HepG2 (cell line): ENCODE results near the gene NINL. TPM values are rescaled to one million over a fixed set of nuclear protein-coding genes. Genes with fewer than 3 reads are reported as not detected.

Experiments
- GABPA ChIP-seq, 2 experiments: IDR thresholded peaks; 2 replicates each; pipeline ENCODE4 v1.6.1; 2011 to 2016; ENCODE audit warnings: low read depth in 2 of 2, low read length in 1 of 2, missing biosample characterization in 1 of 2, missing genetic modification characterization in 1 of 2
- IRX3 ChIP-seq: sonication (generic); formaldehyde crosslinking; IDR thresholded peaks from 2 replicates; pipeline ENCODE4 v1.8.1; 2023; ENCODE audit warnings: mild to moderate bottlenecking, low read depth, missing genetic modification reagents, borderline replicate concordance
- MTF2 ChIP-seq: sonication (generic); formaldehyde crosslinking; IDR thresholded peaks from 2 replicates; pipeline ENCODE4 v1.5.0; 2020; ENCODE audit warnings: missing genetic modification reagents, borderline replicate concordance
- NR2C2 ChIP-seq: sonication (generic); formaldehyde crosslinking; IDR thresholded peaks from 2 replicates; pipeline ENCODE4 v1.4.0; 2020; ENCODE audit warnings: missing genetic modification reagents, mild to moderate bottlenecking, moderate library complexity, borderline replicate concordance
- NR3C1 ChIP-seq: sonication (generic); formaldehyde crosslinking; IDR thresholded peaks from 2 replicates; pipeline ENCODE4 v1.4.0; 2020; ENCODE audit warnings: missing genetic modification reagents
- ONECUT2 ChIP-seq: sonication (generic); formaldehyde crosslinking; IDR thresholded peaks from 2 replicates; pipeline ENCODE4 v1.4.0; 2020; ENCODE audit warnings: missing genetic modification reagents
- YEATS4 ChIP-seq: sonication (generic); formaldehyde crosslinking; IDR thresholded peaks from 2 replicates; pipeline ENCODE4 v1.4.0; 2020; ENCODE audit warnings: missing genetic modification reagents, borderline replicate concordance
- ZBTB21 ChIP-seq: sonication (generic); formaldehyde crosslinking; IDR thresholded peaks from 2 replicates; pipeline ENCODE4 v1.4.0; 2020; ENCODE audit warnings: missing genetic modification reagents
- ZNF17 ChIP-seq: sonication (generic); formaldehyde crosslinking; IDR thresholded peaks from 2 replicates; pipeline ENCODE4 v1.5.0; 2020; ENCODE audit warnings: mild to moderate bottlenecking, missing genetic modification reagents
- ZNF616 ChIP-seq: sonication (generic); formaldehyde crosslinking; IDR thresholded peaks from 2 replicates; pipeline ENCODE4 v1.5.0; 2020; ENCODE audit warnings: low read depth, mild to moderate bottlenecking, missing genetic modification reagents
- ZNF761 ChIP-seq: sonication (generic); formaldehyde crosslinking; conservative IDR thresholded peaks from 2 replicates; pipeline ENCODE4 v1.4.0; 2020; ENCODE audit warnings: mild to moderate bottlenecking, missing genetic modification reagents
- polyA plus RNA-seq, 8 experiments: library from polyadenylated mRNA; depleted of rRNA in 3 of 8; stranded (reverse) in 7 of 8; unstranded in 1 of 8; fragments of >200 nt; fragmentation: Illumina TruSeq in 4 of 8; extraction: Trizol in 4 of 8; gene quantifications; 2 replicates each; pipeline versions ENCODE4 v1.2.1 to v1.2.3, GENCODE V29; 2011 to 2016; ENCODE audit warnings: low read depth in 4 of 8, missing spikeins in 1 of 8, mixed read lengths in 1 of 8; ENCODE audit not compliant: insufficient read depth in 1 of 8
- total RNA-seq, 5 experiments: library from RNA; depleted of rRNA; stranded (reverse); fragments of >200 nt; fragmentation: Illumina TruSeq; extraction: Trizol; gene quantifications; 2 replicates each; pipeline ENCODE4 v1.2.3, GENCODE V29; 2016; ENCODE audit warnings: low read depth in 1 of 5
- TF ChIP-seq, protein P1 (sequence below): IDR thresholded peaks from 2 replicates; pipeline ENCODE4 v1.6.1; 2016; ENCODE audit warnings: low read depth, borderline replicate concordance
- TF ChIP-seq, protein P2 (sequence below): sonication (generic); formaldehyde crosslinking; conservative IDR thresholded peaks from 2 replicates; pipeline ENCODE4 v1.4.0; 2020; ENCODE audit warnings: missing genetic modification reagents
- TF ChIP-seq, protein P3 (sequence below): sonication (generic); formaldehyde crosslinking; IDR thresholded peaks from 2 replicates; pipeline ENCODE4 v1.8.1; 2022; ENCODE audit warnings: low read depth, mild to moderate bottlenecking, missing genetic modification reagents
- TF ChIP-seq, protein P4 (sequence below): sonication (generic); formaldehyde crosslinking; conservative IDR thresholded peaks from 2 replicates; pipeline ENCODE4 v1.8.1; 2023; ENCODE audit warnings: missing genetic modification reagents
- TF ChIP-seq, protein P5 (sequence below): IDR thresholded peaks from 2 replicates; pipeline ENCODE4 v1.6.1; 2016; ENCODE audit warnings: missing compliant biosample characterization, missing genetic modification reagents, borderline replicate concordance
- TF ChIP-seq, protein P6 (sequence below): sonication (generic); formaldehyde crosslinking; IDR thresholded peaks from 2 replicates; pipeline ENCODE4 v1.4.0; 2020; ENCODE audit warnings: missing genetic modification reagents, low read depth, mild to moderate bottlenecking, borderline replicate concordance
- TF ChIP-seq, protein P7 (sequence below), 2 experiments: sonication (generic) in 1 of 2; formaldehyde crosslinking in 1 of 2; IDR thresholded peaks; 2 replicates each; pipeline versions ENCODE4 v1.5.1 to v1.6.1; 2011 to 2020; ENCODE audit warnings: borderline replicate concordance in 1 of 2, low read depth in 1 of 2, low read length in 1 of 2, mild to moderate bottlenecking in 1 of 2, missing genetic modification reagents in 1 of 2, moderate library complexity in 1 of 2

The NINL gene
- total and polyA plus RNA-seq, 2 of the 13 experiments (the other 11 are each of a cell fraction or from before 2014, with no cell fraction given): 32.3 to 34.3 TPM

DNA sequence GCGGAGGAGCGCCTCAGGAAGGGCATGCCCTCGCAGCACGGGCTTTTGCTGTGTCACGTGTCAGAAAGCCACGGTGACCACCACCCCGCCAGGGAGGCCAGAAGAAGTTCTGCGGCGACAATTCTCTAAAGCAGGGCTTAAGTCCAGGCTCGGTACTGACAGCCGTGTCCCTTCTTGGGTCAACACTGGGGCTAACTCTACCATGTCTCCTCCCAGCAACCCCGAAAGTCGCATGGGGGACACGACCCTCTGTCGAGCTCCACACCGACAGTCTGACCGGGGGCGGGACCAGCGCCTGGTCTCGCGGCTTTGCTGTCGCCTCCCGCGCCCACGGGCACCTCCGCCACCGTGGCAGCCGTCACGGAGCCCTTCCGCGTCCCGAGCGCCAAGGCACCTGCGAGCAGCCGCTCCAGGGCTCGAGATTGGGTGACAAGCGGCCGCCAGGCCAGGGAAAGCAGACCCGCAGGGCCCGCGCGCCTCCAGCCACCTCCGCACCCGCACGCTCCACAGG lies 37.9 kb upstream of the NINL start (continued):
- TF ChIP-seq ZNF17 (no peak), ZBTB21 (CRISPR knock-in tag) (no peak), NR3C1 (CRISPR knock-in tag) (0 out of 2 replicates have a peak, but pooled peaks have one; percentile 40), YEATS4 (CRISPR knock-in tag) (0 out of 2 replicates have a peak, but pooled peaks have one; percentile 10), MTF2 (no peak), ONECUT2 (CRISPR knock-in tag) (no peak), ZNF761 (CRISPR knock-in tag) (no peak), ZNF616 (no peak), GABPA (IDR thresholded peaks at IDR 0.05; ENCODE audit: low read depth, low read length) (no peak), GABPA (CRISPR knock-in tag; IDR thresholded peaks at IDR 0.05; ENCODE audit: low read depth) (no peak), IRX3 (CRISPR knock-in tag) (peak; percentile 83; the same call in 1 of the 2 replicates), NR2C2 (CRISPR knock-in tag) (no peak; the same call in 1 of the 2 replicates)
- TF ChIP-seq, protein P1, sequence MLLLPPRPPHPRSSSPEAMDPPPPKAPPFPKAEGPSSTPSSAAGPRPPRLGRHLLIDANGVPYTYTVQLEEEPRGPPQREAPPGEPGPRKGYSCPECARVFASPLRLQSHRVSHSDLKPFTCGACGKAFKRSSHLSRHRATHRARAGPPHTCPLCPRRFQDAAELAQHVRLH (CRISPR knock-in tag): no peak
- TF ChIP-seq, protein P2, sequence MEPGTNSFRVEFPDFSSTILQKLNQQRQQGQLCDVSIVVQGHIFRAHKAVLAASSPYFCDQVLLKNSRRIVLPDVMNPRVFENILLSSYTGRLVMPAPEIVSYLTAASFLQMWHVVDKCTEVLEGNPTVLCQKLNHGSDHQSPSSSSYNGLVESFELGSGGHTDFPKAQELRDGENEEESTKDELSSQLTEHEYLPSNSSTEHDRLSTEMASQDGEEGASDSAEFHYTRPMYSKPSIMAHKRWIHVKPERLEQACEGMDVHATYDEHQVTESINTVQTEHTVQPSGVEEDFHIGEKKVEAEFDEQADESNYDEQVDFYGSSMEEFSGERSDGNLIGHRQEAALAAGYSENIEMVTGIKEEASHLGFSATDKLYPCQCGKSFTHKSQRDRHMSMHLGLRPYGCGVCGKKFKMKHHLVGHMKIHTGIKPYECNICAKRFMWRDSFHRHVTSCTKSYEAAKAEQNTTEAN (CRISPR knock-in tag): no peak
- TF ChIP-seq, protein P3, sequence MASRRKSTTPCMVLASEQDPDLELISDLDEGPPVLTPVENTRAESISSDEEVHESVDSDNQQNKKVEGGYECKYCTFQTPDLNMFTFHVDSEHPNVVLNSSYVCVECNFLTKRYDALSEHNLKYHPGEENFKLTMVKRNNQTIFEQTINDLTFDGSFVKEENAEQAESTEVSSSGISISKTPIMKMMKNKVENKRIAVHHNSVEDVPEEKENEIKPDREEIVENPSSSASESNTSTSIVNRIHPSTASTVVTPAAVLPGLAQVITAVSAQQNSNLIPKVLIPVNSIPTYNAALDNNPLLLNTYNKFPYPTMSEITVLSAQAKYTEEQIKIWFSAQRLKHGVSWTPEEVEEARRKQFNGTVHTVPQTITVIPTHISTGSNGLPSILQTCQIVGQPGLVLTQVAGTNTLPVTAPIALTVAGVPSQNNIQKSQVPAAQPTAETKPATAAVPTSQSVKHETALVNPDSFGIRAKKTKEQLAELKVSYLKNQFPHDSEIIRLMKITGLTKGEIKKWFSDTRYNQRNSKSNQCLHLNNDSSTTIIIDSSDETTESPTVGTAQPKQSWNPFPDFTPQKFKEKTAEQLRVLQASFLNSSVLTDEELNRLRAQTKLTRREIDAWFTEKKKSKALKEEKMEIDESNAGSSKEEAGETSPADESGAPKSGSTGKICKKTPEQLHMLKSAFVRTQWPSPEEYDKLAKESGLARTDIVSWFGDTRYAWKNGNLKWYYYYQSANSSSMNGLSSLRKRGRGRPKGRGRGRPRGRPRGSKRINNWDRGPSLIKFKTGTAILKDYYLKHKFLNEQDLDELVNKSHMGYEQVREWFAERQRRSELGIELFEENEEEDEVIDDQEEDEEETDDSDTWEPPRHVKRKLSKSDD: peak; percentile 11
- TF ChIP-seq, protein P4, sequence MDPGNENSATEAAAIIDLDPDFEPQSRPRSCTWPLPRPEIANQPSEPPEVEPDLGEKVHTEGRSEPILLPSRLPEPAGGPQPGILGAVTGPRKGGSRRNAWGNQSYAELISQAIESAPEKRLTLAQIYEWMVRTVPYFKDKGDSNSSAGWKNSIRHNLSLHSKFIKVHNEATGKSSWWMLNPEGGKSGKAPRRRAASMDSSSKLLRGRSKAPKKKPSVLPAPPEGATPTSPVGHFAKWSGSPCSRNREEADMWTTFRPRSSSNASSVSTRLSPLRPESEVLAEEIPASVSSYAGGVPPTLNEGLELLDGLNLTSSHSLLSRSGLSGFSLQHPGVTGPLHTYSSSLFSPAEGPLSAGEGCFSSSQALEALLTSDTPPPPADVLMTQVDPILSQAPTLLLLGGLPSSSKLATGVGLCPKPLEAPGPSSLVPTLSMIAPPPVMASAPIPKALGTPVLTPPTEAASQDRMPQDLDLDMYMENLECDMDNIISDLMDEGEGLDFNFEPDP (CRISPR knock-in tag): no peak
- TF ChIP-seq, protein P5, sequence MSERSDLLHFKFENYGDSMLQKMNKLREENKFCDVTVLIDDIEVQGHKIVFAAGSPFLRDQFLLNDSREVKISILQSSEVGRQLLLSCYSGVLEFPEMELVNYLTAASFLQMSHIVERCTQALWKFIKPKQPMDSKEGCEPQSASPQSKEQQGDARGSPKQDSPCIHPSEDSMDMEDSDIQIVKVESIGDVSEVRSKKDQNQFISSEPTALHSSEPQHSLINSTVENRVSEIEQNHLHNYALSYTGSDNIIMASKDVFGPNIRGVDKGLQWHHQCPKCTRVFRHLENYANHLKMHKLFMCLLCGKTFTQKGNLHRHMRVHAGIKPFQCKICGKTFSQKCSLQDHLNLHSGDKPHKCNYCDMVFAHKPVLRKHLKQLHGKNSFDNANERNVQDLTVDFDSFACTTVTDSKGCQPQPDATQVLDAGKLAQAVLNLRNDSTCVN: no peak
- TF ChIP-seq, protein P6, sequence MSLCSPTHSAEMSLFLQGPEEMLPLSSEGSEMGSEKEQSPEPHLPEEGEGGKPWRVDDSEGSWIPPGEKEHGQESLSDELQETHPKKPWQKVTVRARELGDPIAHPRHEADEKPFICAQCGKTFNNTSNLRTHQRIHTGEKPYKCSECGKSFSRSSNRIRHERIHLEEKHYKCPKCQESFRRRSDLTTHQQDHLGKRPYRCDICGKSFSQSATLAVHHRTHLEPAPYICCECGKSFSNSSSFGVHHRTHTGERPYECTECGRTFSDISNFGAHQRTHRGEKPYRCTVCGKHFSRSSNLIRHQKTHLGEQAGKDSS (CRISPR knock-in tag): 0 out of 2 replicates have a peak, but pooled peaks have one; percentile 63
- TF ChIP-seq, protein P7, sequence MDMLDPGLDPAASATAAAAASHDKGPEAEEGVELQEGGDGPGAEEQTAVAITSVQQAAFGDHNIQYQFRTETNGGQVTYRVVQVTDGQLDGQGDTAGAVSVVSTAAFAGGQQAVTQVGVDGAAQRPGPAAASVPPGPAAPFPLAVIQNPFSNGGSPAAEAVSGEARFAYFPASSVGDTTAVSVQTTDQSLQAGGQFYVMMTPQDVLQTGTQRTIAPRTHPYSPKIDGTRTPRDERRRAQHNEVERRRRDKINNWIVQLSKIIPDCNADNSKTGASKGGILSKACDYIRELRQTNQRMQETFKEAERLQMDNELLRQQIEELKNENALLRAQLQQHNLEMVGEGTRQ (IDR thresholded peaks at IDR 0.05; ENCODE audit: low read depth, low read length): peak; percentile 78
- TF ChIP-seq, protein P7 (CRISPR knock-in tag; IDR thresholded peaks at IDR 0.05; ENCODE audit: borderline replicate concordance): peak; percentile 77; the same call in 1 of the 2 replicates
